GM18517 (cell line): ENCODE results near the gene NKAIN2.
"Not testable (repeated sequence)": the region's sequence is repeated elsewhere in the genome, so short reads cannot be mapped to it uniquely, and the experiment has no call there.

Experiments used
- ATAC-seq: cut with Tn5 transposase; IDR thresholded peaks from one replicate; pipeline ENCODE4 v1.9.1; 2021; ENCODE audit warnings: mild to moderate bottlenecking, moderate library complexity; ENCODE audit not compliant: unreplicated experiment

NKAIN2 gene

DNA sequence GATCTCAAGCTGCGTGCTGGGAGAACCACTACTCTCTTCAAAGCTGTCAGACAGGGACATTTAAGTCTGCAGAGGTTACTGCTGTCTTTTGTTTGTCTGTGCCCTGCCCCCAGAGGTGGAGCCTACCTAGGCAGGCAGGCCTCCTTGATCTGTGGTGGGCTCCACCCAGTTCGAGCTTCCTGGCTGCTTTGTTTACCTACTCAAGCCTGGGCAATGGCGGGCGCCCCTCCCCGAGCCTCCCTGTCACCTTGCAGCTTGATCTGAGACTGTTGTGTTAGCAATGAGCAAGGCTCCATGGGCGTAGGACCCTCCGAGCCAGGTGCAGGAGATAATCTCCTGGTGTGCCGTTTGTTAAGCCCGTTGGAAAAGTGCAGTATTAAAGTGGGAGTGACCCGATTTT, 609.0 kb downstream of the NKAIN2 start:
- ATAC-seq = not testable (repeated sequence)

DNA sequence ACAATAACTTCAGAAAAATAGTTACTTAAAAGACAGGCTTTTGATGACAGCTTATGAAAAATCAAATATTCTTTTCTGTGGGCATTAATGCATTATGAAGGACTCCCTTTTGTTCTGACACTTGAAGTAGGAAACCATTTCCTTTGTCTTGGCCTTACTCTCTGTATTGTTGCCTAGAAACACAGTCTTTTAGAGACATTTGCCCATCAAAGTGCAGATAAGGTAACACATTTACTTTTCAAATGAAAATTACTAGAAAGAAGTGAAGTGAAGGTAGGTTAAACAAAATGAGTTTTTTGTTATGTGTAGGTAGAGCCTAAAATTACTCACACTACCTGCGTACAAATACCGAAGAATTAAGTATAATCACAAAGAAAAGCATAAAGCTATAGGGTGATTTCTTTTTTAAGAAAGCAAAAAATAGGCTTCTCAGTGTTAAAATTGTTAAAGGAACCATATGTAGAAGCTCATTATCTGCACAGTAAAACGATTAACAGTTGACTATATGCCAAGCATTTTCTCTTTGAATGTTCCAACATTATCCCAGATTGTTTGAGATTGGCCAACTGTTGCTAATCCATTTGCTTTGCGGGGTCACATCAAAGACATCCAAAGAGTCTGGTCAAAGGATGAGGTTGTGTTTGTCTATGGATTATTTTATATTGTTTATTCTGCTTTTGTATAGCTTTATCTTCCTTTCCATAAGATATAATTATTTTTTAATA, 616.6 kb downstream of the NKAIN2 start:
- no peak for ATAC-seq

DNA sequence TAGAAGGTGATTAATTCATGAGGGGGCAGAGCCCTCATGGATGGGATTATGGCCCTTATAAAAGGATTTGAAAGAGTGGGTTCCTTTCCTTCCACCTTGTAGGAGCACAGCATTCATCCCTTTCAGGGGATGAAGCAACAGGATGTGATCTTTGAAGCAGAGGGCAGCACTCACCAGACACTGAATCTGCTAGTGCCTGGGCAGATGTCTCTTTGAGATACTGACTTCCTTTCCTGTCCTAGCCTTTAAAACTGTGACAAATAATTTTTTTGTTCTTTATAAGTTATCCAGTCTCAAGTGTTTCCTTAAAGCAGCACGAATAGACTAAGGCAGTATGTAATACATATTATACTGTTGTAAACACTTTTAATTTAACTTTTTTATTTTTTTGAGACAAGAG, 620.0 kb downstream of the NKAIN2 start:
- no peak for ATAC-seq

DNA sequence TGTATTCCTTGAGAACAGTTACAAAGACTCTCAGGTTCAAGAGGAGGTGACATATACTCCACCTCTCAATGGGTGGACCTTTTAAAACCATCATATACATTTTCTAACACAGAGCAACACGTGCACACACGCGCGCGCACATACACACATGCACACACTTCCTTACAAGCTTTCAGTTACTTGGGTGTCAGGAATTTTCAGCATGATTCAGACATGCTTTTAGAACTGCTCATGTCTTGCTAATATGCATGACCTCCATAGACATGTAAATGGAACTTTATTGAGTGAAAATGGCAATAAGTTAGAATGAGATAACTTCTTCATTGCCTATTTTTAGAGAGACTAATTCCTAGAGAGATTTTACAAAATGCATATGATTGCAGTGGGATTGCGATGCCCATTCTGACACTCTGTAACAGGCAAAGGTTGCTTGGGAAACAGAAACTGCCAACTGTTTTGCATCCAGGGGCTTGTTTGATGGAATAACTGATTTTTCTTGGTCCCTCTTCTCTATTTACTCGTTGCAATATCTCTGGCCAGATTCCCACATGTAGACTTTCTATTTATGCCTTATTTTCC, 627.2 kb downstream of the NKAIN2 start:
- no peak for ATAC-seq

DNA sequence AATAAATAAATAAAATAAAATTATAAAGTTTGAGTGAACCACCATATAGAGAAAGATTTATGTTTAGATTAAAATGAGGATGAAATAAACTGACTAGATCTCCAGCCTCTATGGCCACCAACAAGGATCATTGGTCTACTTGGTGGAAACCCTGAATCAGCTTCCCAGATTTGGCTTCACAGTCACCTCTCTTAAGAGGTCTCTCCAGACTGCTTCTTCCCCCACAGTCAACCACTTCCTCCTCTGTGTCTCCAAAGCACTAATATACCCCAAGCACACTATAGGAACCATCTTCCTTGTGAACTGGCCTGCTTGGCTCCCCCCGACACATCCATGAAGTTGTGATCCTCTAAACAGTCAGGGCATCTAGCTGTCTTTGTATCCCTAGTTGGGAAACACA, 629.0 kb downstream of the NKAIN2 start:
- ATAC-seq = no peak

DNA sequence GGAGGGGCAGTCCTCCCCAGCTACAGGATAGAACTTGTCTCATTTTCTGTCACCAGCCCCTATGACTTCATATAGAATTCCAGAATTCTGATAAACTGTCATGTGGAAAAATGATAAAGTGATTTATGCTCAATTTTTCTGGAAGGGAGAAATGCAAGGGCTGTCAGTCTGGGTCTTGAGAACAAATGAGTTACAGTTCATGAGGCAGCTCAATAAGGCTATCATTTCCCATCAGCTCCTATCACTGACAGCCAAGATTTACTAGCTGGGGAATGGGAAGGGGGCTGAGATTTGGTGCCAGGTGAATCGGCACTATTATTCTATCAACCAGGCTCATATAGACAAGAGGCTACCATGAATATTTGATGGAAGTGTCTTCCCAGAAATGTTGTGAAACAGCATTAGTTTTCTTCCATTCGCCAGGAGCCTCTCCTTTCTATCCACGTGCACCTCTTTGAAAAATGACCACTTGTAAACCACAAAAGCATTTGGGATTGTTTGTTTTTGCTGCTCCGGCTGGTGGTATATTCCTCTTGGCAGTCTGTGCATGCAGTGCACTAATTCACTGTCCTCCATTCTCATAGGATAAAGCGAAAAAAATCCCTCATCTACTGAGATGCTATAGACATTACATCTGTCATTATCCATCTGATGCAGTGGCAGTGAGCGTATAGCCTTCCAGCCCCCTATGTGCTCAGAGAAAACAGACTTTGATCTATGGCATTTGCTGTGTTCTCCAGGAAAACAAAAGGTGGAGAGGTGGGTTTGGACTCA, 629.9 kb downstream of the NKAIN2 start:
- no peak for ATAC-seq

DNA sequence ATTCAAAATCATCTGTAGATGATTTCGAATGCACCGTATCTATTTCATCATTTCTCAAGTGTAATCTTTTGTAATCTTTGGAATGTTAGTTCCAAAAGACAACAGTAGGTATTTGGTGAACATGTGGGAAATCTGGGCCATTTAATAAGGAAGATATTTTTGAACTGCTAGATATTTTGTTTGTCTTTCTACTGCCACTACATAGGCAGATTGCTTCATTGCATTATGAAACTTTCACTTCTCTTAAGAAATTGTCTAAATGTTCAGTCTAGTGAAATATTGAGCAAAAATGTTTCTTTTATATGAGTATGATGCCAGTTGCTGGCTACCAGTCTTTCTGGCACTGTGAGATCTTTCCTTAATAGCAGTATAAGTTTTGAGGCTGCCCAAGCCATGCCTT, 630.8 kb downstream of the NKAIN2 start:
- no peak for ATAC-seq

DNA sequence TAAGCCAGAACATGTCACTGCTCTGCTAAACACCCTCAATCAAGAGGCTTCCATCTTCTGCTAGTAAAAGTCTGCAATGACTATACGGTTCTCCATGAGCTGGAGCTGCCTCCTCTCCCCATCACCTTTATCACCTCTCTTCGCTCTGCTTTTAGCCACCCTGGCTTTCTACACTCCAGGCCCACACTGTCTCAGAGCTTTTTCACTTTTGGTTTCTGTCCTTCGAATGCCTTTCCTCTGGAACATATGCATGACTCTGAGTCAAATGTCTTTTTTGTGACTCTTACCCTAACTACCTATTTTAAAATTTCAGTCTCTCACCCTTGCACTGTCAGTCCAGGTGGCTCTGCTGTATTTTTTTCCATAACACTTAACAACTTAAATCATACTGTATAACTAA, 633.1 kb downstream of the NKAIN2 start:
- no peak for ATAC-seq

DNA sequence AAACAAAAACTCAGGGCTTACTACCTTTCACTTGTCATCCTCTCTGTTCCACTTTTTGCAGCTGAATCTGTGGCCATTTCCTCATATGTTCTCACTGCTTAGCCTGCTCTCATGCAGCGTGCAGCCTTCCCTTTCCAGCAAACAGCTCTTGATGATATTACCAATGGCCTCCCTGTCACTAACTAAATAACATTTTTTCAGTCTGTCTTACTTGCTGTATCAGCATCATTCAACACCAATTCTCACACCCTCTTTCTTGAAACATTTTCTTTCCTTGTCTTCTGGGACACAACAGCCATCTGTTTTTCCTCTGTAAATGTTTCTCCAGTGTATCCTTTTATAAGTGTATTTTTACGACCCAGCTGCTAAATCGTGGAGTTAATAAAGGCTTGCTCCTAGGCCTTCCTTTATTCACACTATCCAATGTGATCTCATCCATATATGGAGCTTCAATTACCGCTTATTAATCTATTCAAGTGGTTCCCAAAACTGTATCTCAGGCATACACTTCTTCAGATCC, 634.9 kb downstream of the NKAIN2 start:
- no peak for ATAC-seq

DNA sequence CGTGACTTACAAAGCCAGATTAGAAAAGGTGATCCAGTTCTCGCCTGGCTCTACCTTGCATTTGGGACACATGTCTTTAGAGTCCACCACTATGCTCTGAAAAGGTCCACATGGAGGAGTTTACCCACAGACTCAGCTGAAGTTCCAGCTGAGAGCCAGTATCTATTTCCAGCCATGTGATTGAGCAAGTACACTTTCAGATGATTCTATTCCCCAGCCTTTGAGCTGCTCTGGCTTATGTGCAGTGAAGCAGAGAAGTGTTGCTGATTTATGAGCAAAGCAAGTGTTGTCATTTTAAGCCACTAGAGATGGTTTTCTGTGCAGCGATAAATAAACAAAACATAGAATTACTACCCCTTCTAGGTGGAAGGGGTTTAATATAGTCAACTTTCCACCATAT, 637.8 kb downstream of the NKAIN2 start:
- ATAC-seq = no peak

DNA sequence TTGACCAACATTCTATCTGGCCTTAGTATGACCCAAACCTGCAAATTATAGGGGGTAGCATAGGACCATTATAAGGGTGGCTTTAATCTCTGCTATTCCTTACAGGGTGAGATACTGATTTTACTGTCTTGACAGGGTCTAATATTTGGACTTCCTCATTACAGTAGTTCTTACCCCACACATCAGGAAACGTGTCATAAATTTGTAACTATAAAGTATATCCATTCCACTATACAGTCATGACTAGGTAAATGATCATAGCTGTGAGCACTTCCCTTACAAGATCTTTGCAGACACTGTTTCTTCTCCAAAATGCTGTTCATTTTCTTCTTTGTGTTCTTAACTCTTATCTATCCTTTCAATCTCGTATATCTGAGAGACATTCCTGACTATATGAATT, 639.9 kb downstream of the NKAIN2 start:
- ATAC-seq = no peak

DNA sequence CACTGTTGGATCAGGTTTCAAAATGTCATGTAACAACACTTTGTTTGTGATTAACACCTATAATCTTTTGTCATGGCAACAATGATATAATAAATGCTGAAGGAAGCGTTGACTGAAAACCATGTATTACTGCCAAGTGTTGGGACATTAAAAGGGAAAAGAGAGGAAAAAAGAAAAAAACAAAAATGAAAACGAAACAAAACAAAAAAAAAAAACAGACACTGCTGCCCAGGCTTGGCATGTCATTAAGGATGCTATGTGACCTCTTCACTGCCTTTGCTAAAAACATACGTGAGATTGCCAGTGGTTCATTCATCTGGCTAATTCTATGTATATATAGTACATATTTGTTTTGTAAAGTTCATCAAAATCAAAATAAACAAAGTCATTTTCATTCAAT, 641.9 kb downstream of the NKAIN2 start:
- ATAC-seq = no peak

DNA sequence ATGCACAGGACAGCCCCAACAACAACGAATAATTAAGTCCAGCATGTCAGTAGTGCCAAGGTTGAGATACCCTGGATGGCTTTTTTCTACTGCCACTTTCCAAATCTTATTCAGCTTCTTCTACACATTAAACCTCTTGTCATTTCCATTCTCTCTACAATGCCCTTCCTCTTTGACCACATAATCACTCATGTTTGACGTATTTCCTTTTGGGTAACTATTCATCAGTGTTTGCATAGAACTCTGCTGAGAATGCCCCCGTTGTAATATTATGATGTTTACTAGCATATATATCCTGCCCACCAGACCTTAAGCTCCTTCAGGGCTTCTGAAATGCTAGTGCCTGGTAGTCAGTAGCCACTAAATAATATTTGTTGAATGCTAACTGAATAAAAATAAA, 643.3 kb downstream of the NKAIN2 start:
- no peak for ATAC-seq

DNA sequence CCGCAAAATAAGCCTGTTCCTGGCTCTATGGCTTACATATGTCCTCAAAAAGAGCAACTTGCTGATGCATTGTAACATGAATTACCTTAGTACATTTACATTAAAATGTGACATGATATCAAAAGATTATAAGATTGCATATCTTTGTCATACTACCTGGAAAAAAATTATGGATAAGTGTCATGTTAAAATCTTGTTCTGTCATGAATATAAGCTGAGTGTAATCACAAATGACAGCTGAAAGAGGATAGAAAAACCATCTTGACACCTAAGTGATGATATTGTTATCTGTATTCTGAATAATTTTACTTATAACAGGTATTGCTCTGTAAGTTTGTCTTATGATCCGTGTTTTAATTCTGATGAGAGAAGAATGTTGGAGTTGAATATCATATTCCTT, 655.6 kb downstream of the NKAIN2 start:
- no peak for ATAC-seq

DNA sequence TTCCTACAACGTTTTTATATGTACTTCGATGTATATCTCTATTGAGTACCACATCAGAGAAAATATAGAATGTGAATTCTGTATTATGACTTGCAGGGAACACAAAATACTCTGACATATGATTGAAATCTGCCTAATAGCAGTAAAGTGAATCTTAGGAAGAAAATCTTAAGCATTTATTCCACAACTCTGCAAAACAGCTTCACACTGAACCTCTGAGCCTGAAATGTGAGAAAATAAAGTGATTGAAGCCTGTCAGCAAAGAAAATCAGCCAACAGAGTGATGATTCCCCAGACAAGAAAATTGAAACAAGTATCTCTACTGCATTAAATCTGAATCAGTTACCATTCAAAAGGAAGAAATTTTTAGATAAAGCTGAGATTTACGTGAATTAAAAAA, 659.1 kb downstream of the NKAIN2 start:
- no peak for ATAC-seq

DNA sequence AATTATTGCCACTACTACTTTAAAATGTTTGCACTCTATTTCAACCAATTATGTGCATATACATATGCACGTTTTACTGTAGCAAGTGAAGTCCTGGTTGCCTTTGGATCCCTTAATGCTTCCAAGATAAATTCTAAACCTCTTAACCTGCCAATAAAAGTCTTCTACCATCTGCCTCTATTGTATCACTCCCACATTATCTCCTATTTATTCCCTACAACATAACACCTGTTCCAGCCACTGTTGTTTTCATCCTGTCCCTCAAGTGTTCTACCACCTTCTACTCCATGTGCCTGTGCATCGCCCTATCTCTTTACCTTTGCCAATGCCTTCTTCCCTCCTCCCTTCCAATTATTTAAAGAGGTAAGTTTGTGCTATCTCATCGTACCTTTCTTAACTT, 659.6 kb downstream of the NKAIN2 start:
- no peak for ATAC-seq

DNA sequence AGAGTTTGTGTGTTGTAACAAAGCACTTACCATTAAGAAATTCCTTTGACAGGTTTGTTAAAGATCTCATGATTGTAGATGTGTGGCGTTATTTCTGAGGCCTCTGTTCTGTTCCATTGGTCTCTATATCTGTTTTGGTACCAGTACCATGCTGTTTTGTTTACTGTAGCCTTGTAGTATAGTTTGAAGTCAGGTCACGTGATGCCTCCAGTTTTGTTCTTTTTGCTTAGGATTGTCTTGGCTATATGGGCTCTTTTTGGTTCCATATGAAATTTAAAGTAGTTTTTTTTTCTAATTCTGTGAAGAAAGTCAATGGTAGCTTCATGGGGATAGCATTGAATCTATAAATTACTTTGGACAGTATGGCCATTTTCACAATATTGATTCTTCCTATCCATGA, 660.9 kb downstream of the NKAIN2 start:
- ATAC-seq = not testable (repeated sequence)

DNA sequence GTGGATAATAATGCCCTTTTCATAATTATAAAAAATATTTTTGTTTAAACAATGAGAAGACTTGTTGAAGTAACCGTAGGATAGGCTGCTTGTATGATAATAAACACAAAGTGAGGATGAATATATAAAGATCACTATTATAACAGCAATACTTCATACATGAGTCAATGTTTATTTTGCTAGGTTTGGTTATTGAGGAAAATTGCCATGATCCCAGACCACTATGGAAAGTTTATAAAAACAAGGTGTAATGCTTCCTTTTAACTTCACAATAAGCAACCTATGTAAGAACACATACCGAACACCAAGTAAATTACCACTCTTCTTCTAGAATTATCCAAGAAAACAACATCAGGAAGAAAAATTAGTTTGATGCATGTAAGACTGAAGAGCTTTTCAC, 663.3 kb downstream of the NKAIN2 start:
- ATAC-seq = no peak

DNA sequence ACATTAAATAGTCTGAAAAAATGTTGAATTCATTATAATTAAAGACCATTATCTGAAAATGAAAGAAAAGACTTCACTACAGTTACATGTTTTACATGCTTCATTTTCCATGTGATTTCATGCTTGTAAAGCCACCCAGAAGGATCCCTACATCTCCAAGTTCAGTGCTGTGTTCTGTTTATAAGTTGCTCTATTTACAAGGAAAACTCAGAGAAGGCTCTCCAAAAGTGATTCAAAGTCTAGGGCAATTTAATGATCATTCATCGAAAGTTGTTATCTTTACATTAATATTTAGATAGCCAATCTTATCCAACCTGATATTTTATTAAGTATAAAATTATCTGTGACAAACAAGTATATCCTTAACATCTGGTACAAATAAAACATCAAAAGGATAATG, 663.7 kb downstream of the NKAIN2 start:
- ATAC-seq = no peak

DNA sequence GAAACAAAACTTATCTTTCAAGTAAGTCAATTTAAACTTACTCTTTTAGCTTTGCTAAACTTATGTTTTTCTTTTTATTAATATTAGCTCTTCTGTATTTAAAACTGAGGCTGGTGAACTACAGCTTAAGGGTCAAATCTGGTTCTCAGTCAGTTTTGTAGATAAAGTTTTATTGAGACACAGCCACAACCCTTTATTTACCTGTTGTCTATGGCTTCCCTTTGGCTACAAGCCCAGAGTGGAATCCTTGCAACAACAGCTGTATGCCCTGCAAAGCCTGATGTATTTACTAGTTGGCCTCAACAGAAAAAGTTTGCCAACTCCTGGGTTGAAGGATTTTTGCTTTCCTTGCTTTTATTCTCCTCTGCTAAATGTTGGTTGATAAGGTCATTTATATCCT, 667.1 kb downstream of the NKAIN2 start:
- ATAC-seq = no peak

DNA sequence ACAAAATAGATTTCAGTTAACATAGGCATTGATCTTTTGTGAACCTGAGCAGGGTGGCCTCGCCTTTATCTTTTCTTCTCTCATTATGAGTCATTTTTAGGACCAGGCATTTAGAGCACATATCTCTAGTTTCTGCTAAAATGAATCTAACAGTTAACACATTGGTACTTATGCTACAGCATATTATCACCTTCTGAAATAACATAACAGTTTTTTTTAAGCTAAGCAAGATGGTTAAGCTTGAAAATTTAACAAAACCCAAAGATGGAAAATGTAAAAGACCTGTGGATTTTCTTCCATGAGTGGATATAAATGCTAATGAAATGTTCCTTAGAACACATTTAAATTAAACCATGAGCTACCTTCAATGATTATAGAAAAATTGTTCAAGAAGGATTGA, 671.5 kb downstream of the NKAIN2 start:
- no peak for ATAC-seq

DNA sequence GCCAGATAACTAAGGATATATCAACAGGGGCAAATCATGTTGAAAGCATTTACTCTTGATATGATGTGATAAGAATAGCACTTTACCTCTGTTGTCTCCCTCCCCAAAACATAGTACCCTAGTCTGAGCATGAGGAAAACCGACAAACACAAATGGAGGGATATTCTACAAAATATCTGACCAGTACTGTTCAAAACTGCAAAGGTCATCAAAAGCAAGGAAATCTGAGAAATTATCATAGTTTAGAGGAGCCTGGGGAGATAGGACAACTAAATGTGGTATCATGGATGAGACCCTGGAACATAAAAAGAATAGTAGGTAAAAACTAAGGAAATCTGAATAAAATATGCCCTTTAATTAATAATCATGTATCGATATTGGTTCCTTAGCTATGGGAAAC, 675.2 kb downstream of the NKAIN2 start:
- ATAC-seq = no peak
